Measurements from ENCODE around the gene GDI1.

The GDI1 gene

GRCh38 chrX:154439841-154440240 lies 2.9 kb downstream of the GDI1 start:
- DNase-seq = no peak

GRCh38 chrX:154440623-154441357 lies 3.8 kb downstream of the GDI1 start:
- no peak for DNase-seq

GRCh38 chrX:154441564-154441963 lies 4.6 kb downstream of the GDI1 start:
- DNase-seq = no peak

GRCh38 chrX:154441984-154442707 lies 5.2 kb downstream of the GDI1 start:
- DNase-seq = no peak

- DNase-seq = no peak
These were observed 6.5 kb downstream of the GDI1 start for GRCh38 chrX:154443479-154443910.

GRCh38 chrX:154443992-154444754 lies 7.2 kb downstream of the GDI1 start, which contains the start of gene FAM50A:
Gene FAM50A, plus strand, starts transcription at chrX:154444141. Its CDS starts 95 bp downstream, at chrX:154444236.
- no peak for DNase-seq

GRCh38 chrX:154444755-154445246 lies 7.8 kb downstream of the GDI1 start:
- DNase-seq = no peak

- no peak for DNase-seq
These were observed 8.8 kb downstream of the GDI1 start for GRCh38 chrX:154445776-154446175.

GRCh38 chrX:154446430-154446829 lies 9.5 kb downstream of the GDI1 start:
- no peak for DNase-seq

GRCh38 chrX:154448484-154448883 lies 11.5 kb downstream of the GDI1 start:
- no peak for DNase-seq

GRCh38 chrX:154449618-154450017 lies 12.7 kb downstream of the GDI1 start:
- DNase-seq = no peak

- DNase-seq = no peak
These were observed 13.4 kb downstream of the GDI1 start for GRCh38 chrX:154450312-154450711.

GRCh38 chrX:154452823-154453222 lies 15.9 kb downstream of the GDI1 start:
- no peak for DNase-seq

GRCh38 chrX:154457491-154458115 lies 20.6 kb downstream of the GDI1 start:
- DNase-seq = no peak

GRCh38 chrX:154458116-154458953 lies 21.4 kb downstream of the GDI1 start, which contains the start of gene PLXNA3:
Gene PLXNA3, plus strand, starts transcription at chrX:154458281. Its CDS starts 1,903 bp downstream, at chrX:154460184.
- DNase-seq = no peak

- DNase-seq = no peak
These were observed 22.2 kb downstream of the GDI1 start for GRCh38 chrX:154458954-154459778.

- DNase-seq = no peak
These were observed 22.9 kb downstream of the GDI1 start for GRCh38 chrX:154459832-154460231.

- no peak for DNase-seq
These were observed 23.4 kb downstream of the GDI1 start for GRCh38 chrX:154460326-154460725.

- DNase-seq = no peak
These were observed 25.4 kb downstream of the GDI1 start for GRCh38 chrX:154462396-154462795.

- DNase-seq = no peak
These were observed 26.8 kb downstream of the GDI1 start for GRCh38 chrX:154463611-154464220.
